ENCODE measurements around the gene C1QTNF7.

C1QTNF7 gene

DNA sequence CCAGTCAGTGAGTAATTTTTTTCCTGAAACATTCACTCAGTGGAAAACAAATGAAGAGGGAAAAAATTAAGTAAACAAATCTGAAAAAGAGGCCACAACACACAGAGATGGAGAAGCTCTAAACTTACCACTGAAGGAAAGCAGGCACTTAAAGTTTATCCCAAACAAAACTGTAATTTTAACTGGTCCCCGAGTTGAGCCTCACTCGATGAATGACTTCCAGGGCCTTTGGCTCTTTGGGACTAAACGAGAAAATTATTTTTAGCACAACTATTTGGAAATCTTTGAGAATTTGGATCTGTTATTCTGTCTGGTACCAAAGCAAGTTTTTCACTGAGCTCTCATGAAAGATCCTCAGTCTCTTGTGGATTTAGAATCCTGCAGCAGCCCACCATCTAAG, at the start of gene C1QTNF7:
Gene C1QTNF7, plus strand, starts transcription at position 333 of the 400 bp plus-strand sequence. CDS start 7,711 bp downstream, outside the sequence.
- no peak for DNase-seq

- DNase-seq, result peak; percentile 10
Observed at GRCh38 chr4:15378062-15378461, 49.8 kb upstream of the C1QTNF7 start.

GRCh38 chr4:15378493-15378892, 49.3 kb upstream of the C1QTNF7 start:
- DNase-seq, result no peak

- DNase-seq, result no peak
Observed at GRCh38 chr4:15381806-15382338, 46.0 kb upstream of the C1QTNF7 start.

GRCh38 chr4:15382669-15383273, 45.1 kb upstream of the C1QTNF7 start:
- DNase-seq, result no peak

DNA sequence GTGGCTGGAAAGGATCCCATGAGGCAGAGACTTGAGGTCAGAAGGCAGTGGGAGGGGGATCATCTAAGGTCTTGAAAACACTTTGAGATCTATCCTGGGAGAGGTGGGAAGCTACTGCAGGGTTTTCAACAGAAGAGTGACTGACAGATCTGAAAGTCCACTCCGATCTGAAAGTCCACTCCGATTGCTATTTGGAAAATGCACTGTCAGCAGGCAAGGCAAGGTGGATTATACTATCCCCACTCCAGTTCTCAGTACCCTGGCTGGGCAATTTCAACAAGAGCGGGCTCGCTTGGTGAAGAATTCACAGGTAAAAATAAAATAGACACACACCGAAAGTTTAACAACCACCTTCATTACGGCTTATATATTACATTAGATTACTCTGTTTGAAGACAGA, 42.3 kb upstream of the C1QTNF7 start:
- no peak for DNase-seq

DNA sequence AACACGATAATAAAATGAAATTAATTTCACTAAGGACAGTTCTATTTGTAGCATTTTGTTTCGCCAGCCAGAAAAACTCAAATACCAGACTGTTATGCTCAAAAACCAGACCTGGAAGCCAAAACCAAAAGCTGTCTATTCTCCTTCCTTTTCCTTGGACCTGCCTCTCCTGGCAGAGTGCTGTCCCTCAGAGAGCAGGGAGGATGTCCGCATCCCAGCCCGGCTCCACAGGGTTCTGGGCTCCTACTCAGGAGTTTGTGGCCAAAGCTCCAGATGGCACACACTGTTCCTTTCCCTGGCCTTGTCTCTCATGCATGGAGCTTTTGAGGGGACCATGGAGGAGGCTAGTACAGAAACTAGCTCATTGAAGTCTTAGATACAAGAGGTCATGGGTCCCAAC, 41.9 kb upstream of the C1QTNF7 start:
- no peak for DNase-seq

GRCh38 chr4:15390494-15390893, 37.3 kb upstream of the C1QTNF7 start:
- no peak for DNase-seq

GRCh38 chr4:15392053-15392805, 35.6 kb upstream of the C1QTNF7 start:
- no peak for DNase-seq

GRCh38 chr4:15395311-15395710, 32.5 kb upstream of the C1QTNF7 start:
- DNase-seq, result no peak

DNA sequence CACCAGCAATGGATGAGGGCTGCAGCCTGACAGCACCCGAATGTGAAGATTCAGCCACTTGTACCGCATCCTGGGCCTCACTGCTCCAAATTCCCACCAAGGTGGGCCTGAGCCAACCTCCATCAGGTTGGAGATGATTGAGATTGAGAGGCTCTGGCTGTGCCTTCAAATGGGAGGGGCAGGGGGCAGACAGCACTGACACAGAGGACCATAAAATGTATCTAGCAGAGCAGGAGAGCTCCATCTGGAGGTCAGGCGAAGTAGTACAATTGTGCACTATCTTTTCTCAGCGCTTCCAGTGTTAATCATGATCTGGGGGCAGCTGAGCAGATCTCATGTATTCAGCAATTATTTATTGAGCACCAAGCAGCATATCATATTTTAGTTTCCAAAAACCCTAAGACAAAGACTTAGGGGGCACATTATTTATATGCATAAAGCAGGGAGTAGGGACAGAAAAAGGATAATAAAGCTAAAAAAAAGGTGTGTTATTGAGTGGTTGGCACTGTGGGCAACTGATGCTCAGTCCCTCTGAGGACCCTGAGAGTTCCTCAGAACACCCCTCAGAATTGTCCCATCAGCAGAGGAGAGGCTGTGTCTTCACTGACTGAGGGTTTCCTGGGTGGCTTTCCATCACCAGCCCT, 31.6 kb upstream of the C1QTNF7 start:
- DNase-seq, result peak; percentile 58

GRCh38 chr4:15398001-15398400, 29.8 kb upstream of the C1QTNF7 start:
- DNase-seq, result no peak

GRCh38 chr4:15398732-15399131, 29.1 kb upstream of the C1QTNF7 start:
- no peak for DNase-seq

GRCh38 chr4:15400226-15400625, 27.6 kb upstream of the C1QTNF7 start:
- DNase-seq, result no peak

- peak; percentile 26 for DNase-seq
Observed at GRCh38 chr4:15400981-15401671, 26.7 kb upstream of the C1QTNF7 start.

- DNase-seq, result no peak
Observed at GRCh38 chr4:15402146-15402545, 25.7 kb upstream of the C1QTNF7 start.

- no peak for DNase-seq
Observed at GRCh38 chr4:15402974-15403373, 24.9 kb upstream of the C1QTNF7 start.

DNA sequence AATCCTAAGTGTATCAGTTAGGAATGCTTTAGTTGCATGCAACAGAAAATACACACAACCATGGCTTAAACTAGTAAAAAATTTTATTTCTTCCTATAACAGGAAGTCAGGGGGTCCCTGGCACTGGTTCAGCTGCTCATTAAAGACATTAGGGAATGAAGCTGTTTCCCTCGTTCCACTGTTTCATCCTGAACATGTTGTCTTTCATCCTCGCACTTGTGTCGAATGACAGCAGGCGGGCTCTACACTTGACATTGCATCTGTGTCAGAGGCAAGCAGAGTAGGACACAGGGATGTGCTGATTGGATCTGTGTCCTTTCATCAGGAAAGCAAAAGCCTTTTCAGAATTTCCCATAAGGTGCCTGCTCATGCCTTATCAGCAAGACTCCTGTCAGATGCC, 22.8 kb upstream of the C1QTNF7 start:
- DNase-seq, result no peak

- peak; percentile 40 for DNase-seq
Observed at GRCh38 chr4:15410750-15411149, 17.1 kb upstream of the C1QTNF7 start.

DNA sequence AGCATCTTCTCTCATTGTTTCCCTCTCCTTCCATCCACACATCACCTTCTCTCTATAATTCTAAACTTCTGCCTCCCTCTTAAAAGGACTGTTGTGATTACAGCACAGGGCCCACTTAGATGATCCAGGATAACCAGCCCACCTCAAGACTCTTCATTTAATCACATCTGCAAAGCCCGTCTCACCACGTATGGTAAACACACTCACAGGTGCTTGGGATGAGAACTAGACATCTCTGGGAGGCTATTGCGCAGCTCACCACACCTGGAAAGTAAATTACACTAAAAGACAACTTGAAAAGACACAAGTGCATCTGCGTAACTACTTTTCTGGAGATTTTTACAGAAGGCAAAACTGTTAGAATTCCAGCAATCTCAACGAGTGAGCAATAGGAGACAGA, 15.4 kb upstream of the C1QTNF7 start:
- DNase-seq, result no peak

GRCh38 chr4:15413010-15413622, 14.7 kb upstream of the C1QTNF7 start:
- DNase-seq, result no peak

DNA sequence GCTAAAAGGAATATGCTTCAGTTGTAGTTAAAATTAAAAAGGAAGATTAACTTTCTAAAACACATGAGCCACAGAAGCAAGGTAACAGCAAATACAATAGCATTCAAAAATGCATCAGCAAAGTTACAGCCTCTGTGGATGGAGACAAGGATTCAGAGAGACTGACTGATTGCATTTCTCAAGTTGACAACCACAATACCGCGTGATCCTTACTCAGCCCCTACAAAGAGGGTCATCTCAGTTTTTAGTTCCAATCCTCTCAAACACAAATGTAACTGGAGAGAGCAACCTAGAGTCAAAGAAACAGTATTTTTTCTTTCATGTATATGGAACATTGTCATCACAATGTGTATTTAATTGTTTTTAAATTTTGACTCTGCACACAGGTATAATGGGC, 14.2 kb upstream of the C1QTNF7 start:
- no peak for DNase-seq

DNA sequence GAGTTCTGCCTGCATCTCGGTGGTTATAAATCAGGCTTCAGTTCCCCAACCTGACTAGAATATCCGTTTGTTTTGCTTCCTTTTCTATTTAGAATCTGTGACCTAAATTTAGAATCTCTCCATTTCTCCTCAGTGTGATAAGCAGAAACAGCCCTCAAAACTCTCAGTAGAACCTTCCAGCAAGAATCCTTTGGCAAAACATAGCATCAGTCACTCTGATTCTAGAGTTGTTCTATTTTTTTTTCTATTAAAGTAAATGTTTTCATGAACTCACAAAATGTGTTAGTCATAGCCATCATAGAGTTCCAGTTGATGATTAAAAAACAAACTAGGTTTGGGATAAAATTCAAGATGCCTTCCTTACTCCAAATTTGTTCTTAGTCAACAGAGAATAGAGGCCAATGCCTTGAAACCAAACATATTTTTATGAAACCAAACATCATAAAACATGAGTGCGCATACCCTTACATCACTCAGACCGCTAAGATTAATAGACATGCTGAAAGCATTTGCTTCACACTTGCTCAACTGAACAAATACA, 13.2 kb upstream of the C1QTNF7 start:
- DNase-seq, result no peak
